BJ (cell line): Measurements from ENCODE around the gene DPP7. TPM values are rescaled to one million over a fixed set of nuclear protein-coding genes. Genes with fewer than 3 reads are reported as not detected.

Experiments used
- CTCF ChIA-PET: fragments of 350-600 bp; formaldehyde crosslinking; extraction: SDS; loops from one replicate; lab custom pipeline; 2021; ENCODE audit warnings: antibody characterized with exemption, inconsistent platforms; lab: Yijun Ruan, JAX
- POLR2A ChIA-PET: fragments of 300-600 bp; sonication (Branson Sonifier 250); formaldehyde crosslinking; extraction: SDS; loops from one replicate; lab custom pipeline; 2021; ENCODE audit warnings: antibody characterized with exemption; lab: Charles Lee
- DNase-seq: peaks from one replicate; pipeline ENCODE4 v3.0.0-alpha.2; 2011; ENCODE audit warnings: low read depth
- H3K27me3 ChIP-seq: 2 replicates; pipeline ENCODE4 v1.6.0; 2011; ENCODE audit warnings: low read length; ENCODE audit not compliant: control insufficient read depth, insufficient read depth
- H3K36me3 ChIP-seq: 2 replicates; pipeline ENCODE4 v1.5.1; 2011; ENCODE audit warnings: low read length; ENCODE audit not compliant: control insufficient read depth, insufficient read depth
- H3K4me3 ChIP-seq: 2 replicates; pipeline ENCODE4 v1.5.1; 2011; ENCODE audit warnings: low read depth, mild to moderate bottlenecking, control low read depth, low read length
- polyA plus RNA-seq: library from polyadenylated mRNA; depleted of rRNA; stranded (reverse); fragments of >200 nt; gene quantifications from 2 replicates; pipeline ENCODE4 v1.2.3, GENCODE V29; 2011
- TF ChIP-seq, protein P1 (sequence below): IDR thresholded peaks from 2 replicates; pipeline ENCODE4 v1.5.1; 2011; ENCODE audit warnings: low read depth, mild to moderate bottlenecking, control low read depth, inconsistent platforms, low read length, moderate library complexity; ENCODE audit not compliant: insufficient read depth

The DPP7 gene
- polyA plus RNA-seq, 1 experiment: 94.4 TPM

DNA sequence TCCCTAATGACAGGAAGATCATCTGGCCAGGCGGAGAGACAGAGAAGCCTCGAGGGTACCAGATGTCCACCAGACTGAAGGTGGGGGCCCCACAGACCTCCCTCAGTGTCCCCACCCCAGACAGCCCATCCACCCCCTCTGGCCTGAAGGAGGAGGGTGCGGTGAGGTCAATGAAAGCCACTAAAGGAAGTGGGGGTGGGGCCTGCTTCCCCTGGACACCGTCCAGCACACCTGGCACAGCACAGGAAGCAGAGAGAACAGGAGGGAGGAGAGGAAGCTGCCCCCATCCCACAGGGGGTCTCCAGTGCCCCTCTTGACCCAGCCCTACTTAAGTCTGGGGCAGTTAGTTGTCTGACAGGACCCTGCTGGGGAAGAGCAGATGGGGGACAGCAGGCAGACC lies 44.1 kb upstream of the DPP7 start:
- POLR2A ChIA-PET: no interaction called here
- TF ChIP-seq, protein P1, sequence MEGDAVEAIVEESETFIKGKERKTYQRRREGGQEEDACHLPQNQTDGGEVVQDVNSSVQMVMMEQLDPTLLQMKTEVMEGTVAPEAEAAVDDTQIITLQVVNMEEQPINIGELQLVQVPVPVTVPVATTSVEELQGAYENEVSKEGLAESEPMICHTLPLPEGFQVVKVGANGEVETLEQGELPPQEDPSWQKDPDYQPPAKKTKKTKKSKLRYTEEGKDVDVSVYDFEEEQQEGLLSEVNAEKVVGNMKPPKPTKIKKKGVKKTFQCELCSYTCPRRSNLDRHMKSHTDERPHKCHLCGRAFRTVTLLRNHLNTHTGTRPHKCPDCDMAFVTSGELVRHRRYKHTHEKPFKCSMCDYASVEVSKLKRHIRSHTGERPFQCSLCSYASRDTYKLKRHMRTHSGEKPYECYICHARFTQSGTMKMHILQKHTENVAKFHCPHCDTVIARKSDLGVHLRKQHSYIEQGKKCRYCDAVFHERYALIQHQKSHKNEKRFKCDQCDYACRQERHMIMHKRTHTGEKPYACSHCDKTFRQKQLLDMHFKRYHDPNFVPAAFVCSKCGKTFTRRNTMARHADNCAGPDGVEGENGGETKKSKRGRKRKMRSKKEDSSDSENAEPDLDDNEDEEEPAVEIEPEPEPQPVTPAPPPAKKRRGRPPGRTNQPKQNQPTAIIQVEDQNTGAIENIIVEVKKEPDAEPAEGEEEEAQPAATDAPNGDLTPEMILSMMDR: no peak
- H3K27me3 ChIP-seq: peaks cover 21% of the 10 kb centered on the region
- H3K4me3 ChIP-seq: no peak overlapping the region
- no peak for DNase-seq
- H3K36me3 ChIP-seq: no peaks in the 10 kb centered on the region
- CTCF ChIA-PET: interaction anchor here (1.2 kb wide), 1 partner anchor 68 kb away, joined by 5 read pairs; the partner anchor contains the start of gene RNF224

DNA sequence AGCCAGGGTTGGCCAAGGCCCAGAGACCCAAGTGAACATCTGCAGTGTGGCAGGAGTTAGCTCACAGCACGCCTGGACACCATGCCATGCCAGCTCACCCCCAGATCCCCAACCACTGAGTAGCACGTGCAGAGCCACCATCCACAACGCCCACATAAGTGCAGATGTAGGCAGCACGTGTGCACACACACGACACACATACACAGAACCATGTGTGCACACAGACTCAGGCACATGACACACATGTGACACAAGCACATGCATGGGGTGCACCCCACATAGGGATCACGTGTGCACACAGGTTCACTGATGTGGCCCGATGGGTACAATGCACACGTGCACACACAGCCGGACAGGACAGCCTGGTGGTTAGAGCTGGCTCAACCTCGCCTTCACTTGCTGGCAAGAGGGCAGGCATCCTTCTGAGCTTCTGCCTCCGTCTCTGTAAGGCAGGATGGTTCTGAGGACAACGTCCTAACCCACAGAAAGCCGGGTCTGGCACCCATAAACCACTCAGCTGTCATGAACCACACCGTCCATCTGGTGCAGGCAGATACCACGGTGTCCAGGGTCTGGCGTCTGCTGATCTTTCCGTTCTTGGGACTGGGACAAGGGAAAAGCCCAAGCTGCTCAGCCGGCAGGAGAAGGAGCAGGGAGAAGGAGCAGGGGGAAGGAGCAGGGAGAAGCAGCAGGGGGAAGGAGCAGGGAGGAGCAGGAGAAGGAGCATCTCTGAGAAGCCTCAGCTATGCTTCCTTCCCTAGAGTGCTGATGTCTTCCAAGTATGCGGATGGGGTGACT lies 43.3 kb upstream of the DPP7 start:
- no peak overlapping the region for H3K4me3 ChIP-seq
- ChIA-PET CTCF (interaction anchor here (0.9 to 1.2 kb wide), 3 partner anchors 19 to 69 kb away, joined by 3 to 5 read pairs (median 3); partner anchors contain the start of genes GRIN1 and RNF224), POLR2A (no interaction called here)
- no peaks in the 10 kb centered on the region for H3K36me3 ChIP-seq
- DNase-seq: no peak
- TF ChIP-seq, protein P1: no peak
- H3K27me3 ChIP-seq: peaks cover 21% of the 10 kb centered on the region

DNA sequence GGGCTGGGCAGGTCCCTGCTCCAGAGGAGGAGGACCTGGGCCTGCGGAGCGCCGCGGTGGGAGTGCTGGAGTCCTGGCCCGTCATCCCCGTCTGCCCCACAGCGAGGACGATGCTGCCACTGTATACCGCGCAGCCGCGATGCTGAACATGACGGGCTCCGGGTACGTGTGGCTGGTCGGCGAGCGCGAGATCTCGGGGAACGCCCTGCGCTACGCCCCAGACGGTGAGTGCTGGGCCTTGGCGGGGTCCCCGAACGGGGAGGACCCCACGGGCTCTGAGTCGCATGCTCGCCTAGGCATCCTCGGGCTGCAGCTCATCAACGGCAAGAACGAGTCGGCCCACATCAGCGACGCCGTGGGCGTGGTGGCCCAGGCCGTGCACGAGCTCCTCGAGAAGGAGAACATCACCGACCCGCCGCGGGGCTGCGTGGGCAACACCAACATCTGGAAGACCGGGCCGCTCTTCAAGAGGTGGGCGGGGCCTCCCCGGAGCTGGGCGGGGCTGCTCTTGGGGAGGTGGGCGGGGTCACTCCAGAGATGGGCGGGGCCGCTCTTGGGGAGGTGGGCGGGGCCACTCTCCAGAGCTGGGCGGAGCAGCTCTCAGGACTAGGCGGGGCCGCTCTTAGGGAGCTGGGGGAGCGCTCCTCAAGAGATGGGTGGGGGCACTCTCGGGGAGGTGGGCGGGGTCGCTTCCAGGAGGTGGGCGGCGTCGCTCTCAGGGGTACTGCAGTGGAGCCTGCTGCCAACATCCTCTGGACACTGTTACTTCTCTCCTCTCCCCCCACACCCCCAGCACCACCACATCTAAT lies 42.2 kb upstream of the DPP7 start:
- TF ChIP-seq, protein P1: no peak

DNA sequence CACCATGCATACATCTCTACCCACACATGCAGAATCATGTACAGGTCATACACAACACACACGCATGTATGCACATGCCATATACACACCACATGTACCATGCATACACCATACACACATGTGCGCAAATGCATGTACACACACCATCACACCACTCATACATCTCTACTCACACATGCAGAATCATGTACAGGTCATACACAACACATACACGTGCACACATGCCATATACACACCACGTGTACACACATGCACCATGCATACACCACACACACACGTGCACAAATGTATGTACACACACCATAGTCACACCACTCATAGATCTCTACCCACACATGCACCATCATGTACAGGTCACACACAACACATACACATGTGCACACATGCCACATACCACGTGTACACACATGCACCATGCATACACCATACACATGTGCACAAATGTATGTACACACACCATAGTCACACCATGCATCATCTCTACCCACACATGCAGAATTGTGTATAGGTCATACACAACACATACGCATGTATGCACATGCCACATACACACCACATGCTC lies 38.4 kb upstream of the DPP7 start:
- H3K36me3 ChIP-seq: no peaks in the 10 kb centered on the region
- peaks cover 5% of the 10 kb centered on the region; the same call in 1 of the 2 replicates for H3K27me3 ChIP-seq
- ChIA-PET POLR2A (no interaction called here), CTCF (no interaction called here)
- DNase-seq: no peak
- H3K4me3 ChIP-seq: no peak overlapping the region
- TF ChIP-seq, protein P1: no peak

More for the DNA sequence above, 42.2 kb upstream of the DPP7 start:
- ChIA-PET CTCF (interaction anchor here (0.9 to 1.2 kb wide), 2 partner anchors 17 to 20 kb away, joined by 3 read pairs; partner anchors contain the start of gene GRIN1), POLR2A (no interaction called here)
- no peak for DNase-seq
- Histone ChIP-seq H3K36me3 (no peaks in the 10 kb centered on the region), H3K27me3 (peaks cover 17% of the 10 kb centered on the region), H3K4me3 (peak overlapping the region; percentile 37)
